GOT3 (cell line): ENCODE measurements around the gene HSPA1A.

Experiments
- DNase-seq: peaks from one replicate; lab custom pipeline; 2025; ENCODE audit warnings: mixed read lengths; lab: John Stamatoyannopoulos, UW

Gene HSPA1A

DNA sequence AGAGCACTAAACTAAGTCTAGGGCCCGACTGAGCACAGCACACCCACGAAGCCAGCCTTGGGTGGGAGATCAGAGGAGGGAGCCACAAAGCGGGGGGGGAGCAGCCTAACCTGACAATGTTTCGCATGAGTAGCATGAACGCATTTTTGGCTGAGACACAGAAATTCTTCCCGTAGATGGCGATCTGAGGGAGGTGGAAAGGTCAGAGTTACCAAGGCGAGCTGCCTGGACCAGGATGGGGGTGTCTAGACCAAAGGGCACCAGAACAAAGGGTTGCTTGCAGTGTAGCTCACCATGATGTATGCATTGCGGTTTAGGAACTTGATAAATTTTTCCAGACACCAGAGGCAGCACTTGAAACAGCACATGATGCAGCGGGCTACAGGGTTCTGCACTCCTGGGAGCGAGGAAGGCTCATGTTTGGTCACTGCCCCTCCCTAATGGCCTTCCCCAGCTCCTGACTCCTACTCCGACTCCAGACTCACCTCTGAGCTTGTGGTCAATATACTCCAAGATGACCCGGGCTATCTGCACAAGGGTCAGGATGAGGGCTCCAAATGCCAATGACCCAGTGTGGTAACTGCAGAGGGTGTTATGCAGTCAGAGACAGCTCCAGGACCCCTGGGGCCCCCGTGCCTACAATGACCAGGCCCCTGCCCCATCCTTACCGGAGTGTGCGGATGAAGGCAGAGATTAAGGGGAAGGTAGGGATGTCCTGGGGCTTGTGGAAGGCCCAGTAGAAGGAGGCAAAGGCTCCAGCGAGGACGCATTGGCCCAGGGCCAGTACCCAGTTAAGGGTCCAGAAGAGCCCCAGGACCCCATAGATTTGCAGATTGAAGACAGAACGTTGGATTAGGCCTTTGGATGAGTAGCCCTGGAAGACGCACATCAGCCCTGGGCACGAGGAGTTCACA lies 50.1 kb downstream of the HSPA1A start:
- no peak for DNase-seq
